BLaER1 (cell line): Measurements from ENCODE around the gene LGR6.

Experiments used
- H3K27ac ChIP-seq: shearing (Covaris generic); formaldehyde crosslinking; 2 replicates; pipeline ENCODE4 v1.8.1; 2022
- H3K27me3 ChIP-seq: shearing (Covaris generic); formaldehyde crosslinking; 2 replicates; pipeline ENCODE4 v1.8.1; 2022
- H3K36me3 ChIP-seq: shearing (Covaris generic); formaldehyde crosslinking; 2 replicates; pipeline ENCODE4 v1.8.1; 2022
- H3K4me1 ChIP-seq: shearing (Covaris generic); formaldehyde crosslinking; 2 replicates; pipeline ENCODE4 v1.8.1; 2022
- H3K4me2 ChIP-seq: shearing (Covaris generic); formaldehyde crosslinking; 2 replicates; pipeline ENCODE4 v1.8.1; 2022
- H3K4me3 ChIP-seq: shearing (Covaris generic); formaldehyde crosslinking; 2 replicates; pipeline ENCODE4 v1.8.1; 2022
- H3K9ac ChIP-seq: shearing (Covaris generic); formaldehyde crosslinking; 2 replicates; pipeline ENCODE4 v1.8.1; 2022
- H3K9me3 ChIP-seq: shearing (Covaris generic); formaldehyde crosslinking; 2 replicates; pipeline ENCODE4 v1.8.1; 2022
- H4K20me1 ChIP-seq: shearing (Covaris generic); formaldehyde crosslinking; 2 replicates; pipeline ENCODE4 v1.8.1; 2022
- Cebpa-rat ChIP-seq: shearing (Covaris generic); IDR thresholded peaks from 2 replicates; pipeline ENCODE4 v1.8.1; 2022

LGR6 gene

GRCh38 chr1:202150602-202151001, 43.0 kb upstream of the LGR6 start:
- no peak for TF ChIP-seq Cebpa-rat
- peaks cover 13% of the 10 kb centered on the region for H3K4me1 ChIP-seq

DNA sequence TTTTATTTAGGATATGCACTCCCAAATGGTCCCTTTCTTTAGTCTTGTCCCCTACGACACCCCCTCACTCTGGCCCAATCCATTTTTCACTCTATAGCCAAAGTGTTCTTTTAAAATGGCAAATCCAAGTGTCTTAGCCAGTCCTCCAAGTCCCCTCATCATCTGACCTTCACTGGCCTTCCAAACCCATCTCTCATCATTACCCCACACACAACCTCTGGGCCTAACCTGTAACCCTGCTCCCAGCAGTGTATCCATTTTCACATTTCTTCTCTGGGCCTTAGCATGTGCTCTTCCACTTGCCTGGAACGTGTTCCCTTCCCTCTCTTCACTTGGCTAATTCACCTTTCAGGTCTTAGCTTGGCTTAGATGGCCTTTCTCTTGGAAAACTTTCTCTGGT, 42.6 kb upstream of the LGR6 start:
- Histone ChIP-seq H3K4me2 (no peak overlapping the region), H3K9ac (no peak overlapping the region), H3K27me3 (no peaks in the 10 kb centered on the region), H3K4me1 (peaks cover 10% of the 10 kb centered on the region), H3K27ac (no peak overlapping the region), H3K36me3 (peaks cover 94% of the 10 kb centered on the region), H3K9me3 (no peaks in the 10 kb centered on the region), H4K20me1 (peaks cover 35% of the 10 kb centered on the region), H3K4me3 (no peak overlapping the region)
- no peak for TF ChIP-seq Cebpa-rat

More at GRCh38 chr1:202150602-202151001, 43.0 kb upstream of the LGR6 start:
- Histone ChIP-seq H3K4me2 (no peak overlapping the region), H3K27me3 (no peaks in the 10 kb centered on the region), H3K4me3 (no peak overlapping the region), H3K9me3 (no peaks in the 10 kb centered on the region), H3K27ac (no peak overlapping the region), H4K20me1 (peaks cover 31% of the 10 kb centered on the region), H3K9ac (no peak overlapping the region), H3K36me3 (peaks cover 90% of the 10 kb centered on the region)

DNA sequence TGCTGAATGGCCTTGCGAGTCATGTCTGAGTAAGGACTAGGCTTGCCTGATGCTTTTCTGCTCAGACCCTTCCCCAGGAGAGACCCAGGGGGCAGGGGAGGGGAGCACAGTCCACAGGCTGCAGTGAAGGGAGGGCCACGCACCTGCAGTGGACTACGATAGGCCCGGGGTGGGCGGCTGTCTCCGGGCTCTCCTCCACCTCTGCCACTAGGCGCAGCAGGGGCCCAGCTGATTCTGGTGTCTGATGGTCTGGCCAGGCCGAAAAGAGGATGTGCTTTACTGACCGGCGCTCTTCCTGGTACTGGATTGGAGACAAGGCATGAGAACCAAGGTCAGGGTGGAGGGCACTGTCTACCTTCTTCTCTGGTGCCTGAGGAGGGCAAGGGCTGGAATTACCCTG, 41.2 kb upstream of the LGR6 start:
- peaks cover 19% of the 10 kb centered on the region for H3K4me1 ChIP-seq
- H3K27ac ChIP-seq, result no peak overlapping the region
- peaks cover 40% of the 10 kb centered on the region for H4K20me1 ChIP-seq
- H3K4me2 ChIP-seq, result no peak overlapping the region
- H3K4me3 ChIP-seq, result no peak overlapping the region
- no peaks in the 10 kb centered on the region for H3K27me3 ChIP-seq
- no peaks in the 10 kb centered on the region for H3K9me3 ChIP-seq
- no peak overlapping the region for H3K9ac ChIP-seq
- TF ChIP-seq Cebpa-rat, result no peak
- H3K36me3 ChIP-seq, result peaks cover 99% of the 10 kb centered on the region

DNA sequence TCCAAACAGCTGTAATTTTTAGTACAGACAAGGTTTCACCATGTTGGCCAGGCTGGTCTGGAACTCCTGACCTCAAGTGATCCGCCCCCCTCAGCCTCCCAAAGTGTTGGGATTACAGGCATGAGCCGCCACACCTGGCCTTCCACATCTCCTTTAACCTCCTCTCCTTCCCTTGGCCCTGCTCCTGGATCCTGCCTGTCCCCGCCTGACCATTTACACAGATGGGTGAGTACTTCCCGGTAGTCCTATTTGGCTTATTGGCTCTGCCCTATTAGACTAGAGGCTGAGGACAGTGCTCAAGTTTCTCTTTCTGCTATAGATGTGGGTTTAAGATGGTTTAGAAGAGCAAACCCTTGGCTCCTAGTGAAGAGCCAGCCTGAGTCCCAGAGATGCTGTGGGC, 40.3 kb upstream of the LGR6 start:
- H3K9me3 ChIP-seq, result no peaks in the 10 kb centered on the region
- H3K4me3 ChIP-seq, result no peak overlapping the region
- no peak overlapping the region for H3K27ac ChIP-seq
- peaks cover 28% of the 10 kb centered on the region for H3K4me1 ChIP-seq
- peaks cover 41% of the 10 kb centered on the region for H4K20me1 ChIP-seq
- no peak overlapping the region for H3K9ac ChIP-seq
- no peak for TF ChIP-seq Cebpa-rat
- no peak overlapping the region for H3K4me2 ChIP-seq
- no peaks in the 10 kb centered on the region for H3K27me3 ChIP-seq
- H3K36me3 ChIP-seq, result peaks cover 99% of the 10 kb centered on the region

DNA sequence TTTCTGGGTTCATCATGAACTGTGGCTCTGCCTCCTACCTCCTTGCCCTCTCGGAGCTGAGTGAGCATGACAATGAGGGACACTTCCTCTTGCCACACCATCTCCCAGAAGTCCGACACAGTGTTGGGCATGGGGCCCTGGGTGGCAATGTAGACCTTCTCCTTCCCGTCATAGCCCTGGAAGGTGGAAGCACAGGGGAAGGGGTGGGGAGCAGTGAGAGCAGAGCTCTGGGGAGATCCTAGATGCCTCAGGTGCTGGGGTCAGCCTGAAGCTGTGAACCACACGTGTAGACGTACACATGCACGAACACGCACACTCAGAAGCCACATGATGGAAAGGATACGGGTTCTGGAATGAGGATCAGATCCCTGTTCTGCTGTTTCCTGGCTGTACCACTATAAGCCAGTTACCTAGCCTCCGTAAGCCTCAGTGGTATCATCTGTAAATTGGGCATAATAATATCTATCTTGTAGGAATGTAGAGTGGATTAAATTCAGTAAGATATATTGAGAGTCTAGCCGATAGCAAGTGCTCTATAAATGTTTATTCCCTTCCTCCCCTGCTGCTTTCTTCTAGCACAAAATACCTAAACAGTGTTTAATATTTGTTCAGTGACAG, 39.3 kb upstream of the LGR6 start:
- no peak overlapping the region for H3K4me2 ChIP-seq
- peaks cover 41% of the 10 kb centered on the region for H4K20me1 ChIP-seq
- TF ChIP-seq Cebpa-rat, result no peak
- H3K4me1 ChIP-seq, result peaks cover 37% of the 10 kb centered on the region
- H3K27me3 ChIP-seq, result no peaks in the 10 kb centered on the region
- no peak overlapping the region for H3K27ac ChIP-seq
- peaks cover 92% of the 10 kb centered on the region for H3K36me3 ChIP-seq
- H3K4me3 ChIP-seq, result no peak overlapping the region
- H3K9ac ChIP-seq, result no peak overlapping the region
- H3K9me3 ChIP-seq, result no peaks in the 10 kb centered on the region

- Histone ChIP-seq H3K9me3 (no peaks in the 10 kb centered on the region), H4K20me1 (peaks cover 41% of the 10 kb centered on the region), H3K27me3 (no peaks in the 10 kb centered on the region), H3K27ac (no peak overlapping the region), H3K4me1 (peaks cover 44% of the 10 kb centered on the region), H3K9ac (no peak overlapping the region), H3K4me2 (no peak overlapping the region), H3K4me3 (no peak overlapping the region), H3K36me3 (peaks cover 85% of the 10 kb centered on the region)
- TF ChIP-seq Cebpa-rat, result no peak
Observed at GRCh38 chr1:202154766-202155477, 38.7 kb upstream of the LGR6 start.

- peaks cover 41% of the 10 kb centered on the region for H4K20me1 ChIP-seq
- no peak for TF ChIP-seq Cebpa-rat
- no peak overlapping the region for H3K4me2 ChIP-seq
- no peak overlapping the region for H3K4me3 ChIP-seq
- H3K36me3 ChIP-seq, result peaks cover 79% of the 10 kb centered on the region
- H3K9me3 ChIP-seq, result no peaks in the 10 kb centered on the region
- H3K27ac ChIP-seq, result no peak overlapping the region
- H3K4me1 ChIP-seq, result peaks cover 50% of the 10 kb centered on the region
- H3K27me3 ChIP-seq, result no peaks in the 10 kb centered on the region
- H3K9ac ChIP-seq, result no peak overlapping the region
Observed at GRCh38 chr1:202155478-202156021, 38.0 kb upstream of the LGR6 start.

DNA sequence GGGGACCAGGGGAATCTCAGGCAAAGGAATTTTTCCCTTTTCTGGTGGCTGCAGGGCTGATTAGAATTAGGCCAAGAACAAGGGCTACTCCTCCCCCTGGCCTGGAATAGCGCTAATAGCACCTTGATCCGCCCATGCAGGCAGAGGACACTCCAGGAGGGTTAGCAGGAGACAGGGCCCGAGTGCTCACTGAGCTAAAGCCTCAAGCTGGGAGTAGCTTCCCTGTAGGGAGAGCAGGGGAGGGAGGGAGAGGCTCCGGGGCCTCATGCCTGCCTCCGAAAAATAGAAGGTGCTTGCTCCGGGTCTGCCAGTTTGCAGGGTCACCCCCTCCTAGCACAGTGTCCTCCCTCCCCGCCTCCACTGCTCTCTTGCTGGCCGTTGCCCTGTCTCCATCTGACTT, 37.0 kb upstream of the LGR6 start:
- peaks cover 68% of the 10 kb centered on the region for H3K36me3 ChIP-seq
- TF ChIP-seq Cebpa-rat, result no peak
- peak overlapping the region; percentile 22 for H3K4me2 ChIP-seq
- H3K4me3 ChIP-seq, result no peak overlapping the region
- peak overlapping the region; percentile 3; the same call in 1 of the 2 replicates for H3K27ac ChIP-seq
- peaks cover 60% of the 10 kb centered on the region for H3K4me1 ChIP-seq
- H4K20me1 ChIP-seq, result peaks cover 41% of the 10 kb centered on the region
- no peaks in the 10 kb centered on the region for H3K27me3 ChIP-seq
- H3K9me3 ChIP-seq, result no peaks in the 10 kb centered on the region
- H3K9ac ChIP-seq, result no peak overlapping the region; the same call in 1 of the 2 replicates

DNA sequence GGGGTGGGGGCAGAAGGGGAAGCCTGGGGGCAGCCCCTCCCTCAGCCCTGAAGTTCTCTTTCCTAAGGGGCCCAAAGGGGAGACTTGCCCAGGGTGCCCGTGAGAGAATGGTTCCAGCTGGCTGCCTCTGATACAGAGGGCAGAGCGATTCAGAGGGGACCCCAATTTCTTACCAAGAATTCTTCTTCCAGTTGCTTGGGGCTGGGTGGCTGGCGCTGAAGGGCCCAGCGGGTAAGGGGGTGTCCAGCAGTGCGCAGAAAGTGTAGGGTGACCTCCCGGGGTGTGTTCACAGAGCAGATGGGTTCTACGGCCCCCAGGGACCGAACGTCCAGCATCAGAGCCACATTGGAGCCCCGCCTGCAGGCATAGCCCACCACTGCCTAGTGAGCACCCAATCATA, 35.7 kb upstream of the LGR6 start:
- Histone ChIP-seq H3K4me2 (peak overlapping the region; percentile 98), H4K20me1 (peaks cover 30% of the 10 kb centered on the region; the same call in 1 of the 2 replicates), H3K27ac (peak overlapping the region; percentile 97), H3K36me3 (peaks cover 55% of the 10 kb centered on the region), H3K4me1 (peaks cover 74% of the 10 kb centered on the region), H3K27me3 (no peaks in the 10 kb centered on the region), H3K9me3 (no peaks in the 10 kb centered on the region), H3K4me3 (peak overlapping the region; percentile 71; the same call in 1 of the 2 replicates), H3K9ac (peak overlapping the region; percentile 86; the same call in 1 of the 2 replicates)
- no peak for TF ChIP-seq Cebpa-rat
